SK-N-SH (cell line): ENCODE results near the gene CLEC19A. TPM values are rescaled to one million over a fixed set of nuclear protein-coding genes. Genes with fewer than 3 reads are reported as not detected.

Experiments
- CTCF ChIA-PET: fragments of 300-600, 350-600 bp; formaldehyde crosslinking; extraction: SDS; loops from one replicate; lab custom pipeline; 2021; lab: Yijun Ruan, JAX
- POLR2A ChIA-PET: fragments of 350-600 bp; sonication (Branson Sonifier 250); formaldehyde crosslinking; extraction: SDS; loops from one replicate; lab custom pipeline; 2020; ENCODE audit warnings: antibody characterized with exemption, inconsistent platforms; lab: Yijun Ruan, JAX
- DNase-seq: peaks from one replicate; pipeline ENCODE4 v3.0.0; 2012
- H2AFZ ChIP-seq: fragments of 200-600 bp; sonication (generic); 2 replicates; pipeline ENCODE4 v1.8.1; 2016; ENCODE audit warnings: antibody characterized with exemption, mild to moderate bottlenecking, low read depth
- H3F3A ChIP-seq: fragments of 200-600 bp; sonication (generic); replicated peaks from 2 replicates; pipeline ENCODE3; 2016; ENCODE audit warnings: antibody characterized with exemption, mild to moderate bottlenecking; ENCODE audit not compliant: insufficient read depth
- H3K27ac ChIP-seq, 2 experiments: fragments of 200-500 bp in 1 of 2; fragments of 200-600 bp in 1 of 2; sonication (Bioruptor generic) in 1 of 2; sonication (generic), shearing (Covaris generic) in 1 of 2; 2 replicates each; pipeline versions ENCODE4 v1.5.1 to v1.6.1; 2014 to 2016; ENCODE audit warnings: low read depth in 2 of 2, inconsistent platforms in 1 of 2, low read length in 1 of 2, mild to moderate bottlenecking in 1 of 2, mixed read lengths in 1 of 2
- H3K27me3 ChIP-seq: fragments of 200-600 bp; sonication (generic), shearing (Covaris generic); 2 replicates; pipeline ENCODE4 v1.6.1; 2016; ENCODE audit warnings: mixed run types; ENCODE audit not compliant: insufficient read depth
- H3K36me3 ChIP-seq, 2 experiments: fragments of 200-500 bp in 1 of 2; fragments of 200-600 bp in 1 of 2; sonication (Bioruptor generic) in 1 of 2; sonication (generic) in 1 of 2; replicated peaks in 1 of 2; 2 replicates each; pipeline versions ENCODE3 to v1.5.1; 2014 to 2016; ENCODE audit warnings: low read length in 1 of 2, mild to moderate bottlenecking in 1 of 2; ENCODE audit not compliant: insufficient read depth in 2 of 2, control insufficient read depth in 1 of 2
- H3K4me1 ChIP-seq, 2 experiments: fragments of 200-500 bp in 1 of 2; fragments of 200-600 bp in 1 of 2; sonication (Bioruptor generic) in 1 of 2; sonication (generic), shearing (Covaris generic) in 1 of 2; 2 replicates each; pipeline versions ENCODE4 v1.5.1 to v1.6.1; 2014 to 2016; ENCODE audit warnings: low read depth in 1 of 2, low read length in 1 of 2, mixed run types in 1 of 2; ENCODE audit not compliant: insufficient read depth in 2 of 2, control insufficient read depth in 1 of 2
- H3K4me2 ChIP-seq: fragments of 200-600 bp; sonication (generic), shearing (Covaris generic); 2 replicates; pipeline ENCODE4 v1.6.1; 2017; ENCODE audit warnings: mixed run types
- H3K4me3 ChIP-seq, 2 experiments: fragments of 200-500 bp in 1 of 2; fragments of 200-600 bp in 1 of 2; sonication (Bioruptor generic) in 1 of 2; sonication (generic), shearing (Covaris generic) in 1 of 2; 2 replicates each; pipeline versions ENCODE4 v1.5.1 to v1.8.1; 2014 to 2016; ENCODE audit warnings: low read depth in 2 of 2, inconsistent platforms in 1 of 2, low read length in 1 of 2, mild to moderate bottlenecking in 1 of 2, mixed read lengths in 1 of 2, moderate library complexity in 1 of 2
- H3K79me2 ChIP-seq: fragments of 200-600 bp; sonication (generic); 2 replicates; pipeline ENCODE4 v1.8.1; 2017; ENCODE audit warnings: mild to moderate bottlenecking; ENCODE audit not compliant: insufficient read depth
- H3K9ac ChIP-seq: fragments of 200-600 bp; sonication (generic); 2 replicates; pipeline ENCODE4 v1.6.1; 2017; ENCODE audit warnings: mixed run types
- H3K9me2 ChIP-seq: fragments of 200-600 bp; sonication (generic); 2 replicates; pipeline ENCODE4 v1.6.1; 2017; ENCODE audit warnings: mixed run types
- H3K9me3 ChIP-seq: fragments of 200-600 bp; sonication (generic); 2 replicates; pipeline ENCODE4 v1.6.1; 2017; ENCODE audit warnings: mixed run types, mild to moderate bottlenecking, moderate library complexity
- H4K20me1 ChIP-seq: fragments of 200-600 bp; sonication (generic); 2 replicates; pipeline ENCODE4 v1.6.1; 2017; ENCODE audit warnings: mild to moderate bottlenecking, mixed run types; ENCODE audit not compliant: insufficient read depth
- CHD2 ChIP-seq: fragments of 150-350 bp; IDR thresholded peaks from 2 replicates; pipeline ENCODE4 v1.6.1; 2018; ENCODE audit warnings: low read length; ENCODE audit not compliant: partially characterized antibody
- CTCF ChIP-seq: fragments of 200-600 bp; sonication (generic); IDR thresholded peaks from 2 replicates; pipeline ENCODE4 v1.6.1; 2017; ENCODE audit warnings: antibody characterized with exemption, mild to moderate bottlenecking, moderate library complexity
- EP300 ChIP-seq, 2 experiments: IDR thresholded peaks; 2 replicates each; pipeline versions ENCODE4 v1.4.0 to v1.6.1; 2012; ENCODE audit warnings: borderline replicate concordance in 1 of 2, low read depth in 1 of 2, low read length in 1 of 2
- EZH2phosphoT487 ChIP-seq: fragments of 200-600 bp; sonication (generic); IDR thresholded peaks from 2 replicates; pipeline ENCODE4 v1.6.1; 2017; ENCODE audit warnings: low read depth, mixed run types, mild to moderate bottlenecking, antibody characterized with exemption, moderate library complexity, borderline replicate concordance
- FOSL2 ChIP-seq: IDR thresholded peaks from 2 replicates; pipeline ENCODE4 v1.4.0; 2012; ENCODE audit warnings: low read depth, mild to moderate bottlenecking, moderate library complexity, borderline replicate concordance
- FOXM1 ChIP-seq: IDR thresholded peaks from 2 replicates; pipeline ENCODE4 v1.4.0; 2012; ENCODE audit warnings: low read depth, mild to moderate bottlenecking
- GABPA ChIP-seq: IDR thresholded peaks from 2 replicates; pipeline ENCODE4 v1.4.0; 2012; ENCODE audit warnings: low read depth, mild to moderate bottlenecking
- IRF3 ChIP-seq: fragments of 150-350 bp; IDR thresholded peaks from 2 replicates; pipeline ENCODE4 v1.6.1; 2016; ENCODE audit warnings: mild to moderate bottlenecking, low read depth, low read length
- MAX ChIP-seq: IDR thresholded peaks from 2 replicates; pipeline ENCODE4 v1.4.0; 2012; ENCODE audit warnings: low read depth
- NRF1 ChIP-seq: IDR thresholded peaks from 2 replicates; pipeline ENCODE4 v1.6.1; 2012; ENCODE audit warnings: low read depth, mild to moderate bottlenecking, low read length
- RAD21 ChIP-seq: IDR thresholded peaks from 2 replicates; pipeline ENCODE4 v1.6.1; 2012; ENCODE audit warnings: mild to moderate bottlenecking, low read length
- RFX5 ChIP-seq: IDR thresholded peaks from 2 replicates; pipeline ENCODE4 v1.6.1; 2012; ENCODE audit warnings: mild to moderate bottlenecking, improper control_type of control experiment, low read length
- RXRA ChIP-seq: IDR thresholded peaks from 2 replicates; pipeline ENCODE4 v1.4.0; 2012; ENCODE audit warnings: low read depth, mild to moderate bottlenecking, borderline replicate concordance
- SIN3A ChIP-seq: IDR thresholded peaks from 2 replicates; pipeline ENCODE4 v1.6.1; 2012; ENCODE audit warnings: low read depth, mild to moderate bottlenecking, low read length, moderate library complexity, borderline replicate concordance
- TAF1 ChIP-seq: IDR thresholded peaks from 2 replicates; pipeline ENCODE4 v1.6.1; 2012; ENCODE audit warnings: low read depth, mild to moderate bottlenecking, low read length, moderate library complexity, borderline replicate concordance
- USF1 ChIP-seq: IDR thresholded peaks from 2 replicates; pipeline ENCODE4 v1.4.0; 2012; ENCODE audit warnings: low read depth, borderline replicate concordance
- USF2 ChIP-seq: fragments of 150-350 bp; IDR thresholded peaks from 2 replicates; pipeline ENCODE4 v1.6.1; 2017; ENCODE audit warnings: antibody characterized with exemption, low read length, low read depth, borderline replicate concordance
- ZBTB33 ChIP-seq: IDR thresholded peaks from 2 replicates; pipeline ENCODE4 v1.4.0; 2012; ENCODE audit warnings: low read depth, borderline replicate concordance
- WGBS: methylation state at CpG from one replicate; pipeline ENCODE4 v1.1.6; 2017; ENCODE audit warnings: low lambda C conversion rate; 5-methylcytosine and 5-hydroxymethylcytosine counted together
- polyA plus RNA-seq, 3 experiments: library from polyadenylated mRNA; depleted of rRNA; stranded (reverse); fragments of >200 nt; gene quantifications; 2 replicates each; pipeline ENCODE4 v1.2.3, GENCODE V29; 2012

Gene CLEC19A
- polyA plus RNA-seq, 1 of the 3 experiments (the other 2 are of a cell fraction), result not detected

GRCh38 chr16:19245326-19245925 lies 40.1 kb upstream of the CLEC19A start:
- no peaks in the 10 kb centered on the region for H4K20me1 ChIP-seq
- no peaks in the 10 kb centered on the region for H3K4me1 ChIP-seq
- no peaks in the 10 kb centered on the region for H3K9me2 ChIP-seq
- no peaks in the 10 kb centered on the region for H3K36me3 ChIP-seq
- no peaks in the 10 kb centered on the region for H3K9me3 ChIP-seq
- no peak overlapping the region for H2AFZ ChIP-seq
- H3K27me3 ChIP-seq, result no peaks in the 10 kb centered on the region
- no peak overlapping the region for H3K4me2 ChIP-seq
- H3K9ac ChIP-seq, result no peak overlapping the region
- no peaks in the 10 kb centered on the region for H3K79me2 ChIP-seq
- 52% methylated on average over 8 of the region's 8 CpGs for WGBS
- POLR2A ChIA-PET, result no interaction called here
- CTCF ChIA-PET, result interaction anchor here (0.8 to 1.5 kb wide), 3 partner anchors 11 to 159 kb away, joined by 3 read pairs; no protein-coding TSS in a partner anchor
- no peak overlapping the region for H3K27ac ChIP-seq
- no peak for TF ChIP-seq RAD21
- TF ChIP-seq FOSL2, result no peak
- TF ChIP-seq ZBTB33, result no peak
- TF ChIP-seq CTCF, result no peak
- no peak for TF ChIP-seq SIN3A
- TF ChIP-seq USF2, result no peak
- no peak for TF ChIP-seq GABPA
- no peak for TF ChIP-seq TAF1
- no peak for TF ChIP-seq RFX5
- TF ChIP-seq EP300 (IDR thresholded peaks at IDR 0.05; ENCODE audit: borderline replicate concordance in 1 of 2, low read depth in 1 of 2, low read length in 1 of 2), result no peak
- no peak for TF ChIP-seq EZH2phosphoT487
- TF ChIP-seq RXRA, result no peak
- TF ChIP-seq NRF1, result no peak
- TF ChIP-seq USF1, result no peak
- TF ChIP-seq MAX, result no peak
- no peak for TF ChIP-seq FOXM1
- no peak for TF ChIP-seq CHD2
- no peak for TF ChIP-seq IRF3
- H3K4me3 ChIP-seq, result no peak overlapping the region
- no peaks in the 10 kb centered on the region for H3F3A ChIP-seq
- no peak for DNase-seq
